ENCODE results near the gene PLCB4. TPM values are rescaled to one million over a fixed set of nuclear protein-coding genes. Genes with fewer than 3 reads are reported as not detected.
"Not testable (repeated sequence)": the region's sequence is repeated elsewhere in the genome, so short reads cannot be mapped to it uniquely, and the experiment has no call there.

PLCB4 gene
- total RNA-seq, 1 experiment from 2014 or later: 12.9 TPM

DNA sequence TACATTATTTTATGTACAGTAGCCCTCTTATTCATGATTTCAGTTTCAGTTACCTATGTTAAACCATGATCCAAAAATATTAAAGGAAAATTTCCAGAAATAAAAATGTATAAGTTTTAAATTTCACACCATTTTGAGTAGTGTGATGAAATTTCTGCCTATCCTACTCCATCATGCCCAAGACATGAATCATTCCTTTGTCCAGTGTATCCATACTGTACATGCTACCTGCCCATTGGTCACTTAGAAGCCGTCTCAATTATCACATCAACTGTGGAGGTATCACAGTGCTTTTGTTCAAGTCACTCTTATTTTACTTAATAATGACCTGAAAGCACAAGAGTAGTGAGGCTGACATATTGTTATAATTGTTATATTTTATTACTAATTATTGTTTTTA lies 32.3 kb upstream of the PLCB4 start:
- DNase-seq: no peak

DNA sequence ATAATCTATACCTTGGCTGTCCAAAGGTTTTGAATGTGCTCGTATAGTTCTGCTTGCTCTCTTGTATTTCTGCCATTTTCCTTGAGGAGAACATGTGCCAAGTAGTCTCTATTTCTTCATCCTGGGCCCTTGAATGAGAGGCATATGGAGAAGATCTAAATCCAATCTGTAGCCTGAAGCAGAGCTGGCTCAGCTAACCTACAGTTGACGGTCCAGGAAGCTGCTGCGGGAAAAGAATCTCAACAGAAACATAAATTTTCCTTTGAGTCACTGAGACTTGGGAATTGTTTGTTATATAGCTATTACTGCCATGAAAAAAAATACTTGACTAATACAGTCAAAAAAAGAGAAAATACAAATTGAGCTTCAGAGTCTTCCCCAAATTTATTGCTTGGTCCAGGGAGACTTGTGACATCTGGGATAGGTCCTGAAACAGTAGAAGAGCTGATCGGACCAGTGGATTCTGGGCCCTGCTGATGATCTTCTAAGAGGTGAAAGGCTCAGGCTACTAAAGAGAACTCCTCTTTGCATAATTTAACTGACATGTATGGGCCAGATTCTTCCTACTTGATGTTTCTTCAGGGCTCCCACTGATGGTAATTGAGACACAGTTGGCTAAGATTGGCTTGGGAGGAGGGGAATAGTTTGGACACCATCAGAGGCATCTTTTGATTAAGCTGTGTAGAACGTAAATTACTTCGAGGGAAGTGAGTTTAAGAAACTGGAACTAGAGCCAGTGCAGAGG lies 29.9 kb upstream of the PLCB4 start:
- CTCF ChIA-PET: no interaction called here
- no peak overlapping the region for H3K4me3 Mint-ChIP-seq (ENCODE audit: low read depth, unreplicated experiment)
- no peaks in the 10 kb centered on the region for H3K27me3 Mint-ChIP-seq (ENCODE audit: unreplicated experiment)
- TF ChIP-seq, protein P1, sequence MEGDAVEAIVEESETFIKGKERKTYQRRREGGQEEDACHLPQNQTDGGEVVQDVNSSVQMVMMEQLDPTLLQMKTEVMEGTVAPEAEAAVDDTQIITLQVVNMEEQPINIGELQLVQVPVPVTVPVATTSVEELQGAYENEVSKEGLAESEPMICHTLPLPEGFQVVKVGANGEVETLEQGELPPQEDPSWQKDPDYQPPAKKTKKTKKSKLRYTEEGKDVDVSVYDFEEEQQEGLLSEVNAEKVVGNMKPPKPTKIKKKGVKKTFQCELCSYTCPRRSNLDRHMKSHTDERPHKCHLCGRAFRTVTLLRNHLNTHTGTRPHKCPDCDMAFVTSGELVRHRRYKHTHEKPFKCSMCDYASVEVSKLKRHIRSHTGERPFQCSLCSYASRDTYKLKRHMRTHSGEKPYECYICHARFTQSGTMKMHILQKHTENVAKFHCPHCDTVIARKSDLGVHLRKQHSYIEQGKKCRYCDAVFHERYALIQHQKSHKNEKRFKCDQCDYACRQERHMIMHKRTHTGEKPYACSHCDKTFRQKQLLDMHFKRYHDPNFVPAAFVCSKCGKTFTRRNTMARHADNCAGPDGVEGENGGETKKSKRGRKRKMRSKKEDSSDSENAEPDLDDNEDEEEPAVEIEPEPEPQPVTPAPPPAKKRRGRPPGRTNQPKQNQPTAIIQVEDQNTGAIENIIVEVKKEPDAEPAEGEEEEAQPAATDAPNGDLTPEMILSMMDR (IDR thresholded peaks at IDR 0.05; ENCODE audit: unreplicated experiment): no peak
- H3K9me3 Mint-ChIP-seq (ENCODE audit: low read depth, unreplicated experiment): peaks cover 2% of the 10 kb centered on the region
- DNase-seq: no peak
- H3K36me3 Mint-ChIP-seq (ENCODE audit: insufficient read depth, unreplicated experiment): no peaks in the 10 kb centered on the region
- BruUV-seq (replicated peaks): no TSS peak
- no peak overlapping the region for H3K27ac Mint-ChIP-seq (ENCODE audit: unreplicated experiment)
- no peaks in the 10 kb centered on the region for H3K4me1 Mint-ChIP-seq (ENCODE audit: low read depth, unreplicated experiment)
- intact Hi-C loops (cut with micrococcal nuclease; ENCODE audit: unreplicated experiment): no loop called here

More for the DNA sequence above, 32.3 kb upstream of the PLCB4 start:
- TF ChIP-seq, protein P1 (IDR thresholded peaks at IDR 0.05; ENCODE audit: unreplicated experiment): no peak
- BruUV-seq (replicated peaks): no TSS peak
- H3K4me1 Mint-ChIP-seq (ENCODE audit: low read depth, unreplicated experiment): no peaks in the 10 kb centered on the region
- H3K4me3 Mint-ChIP-seq (ENCODE audit: low read depth, unreplicated experiment): no peak overlapping the region
- H3K27me3 Mint-ChIP-seq (ENCODE audit: unreplicated experiment): no peaks in the 10 kb centered on the region
- CTCF ChIA-PET: no interaction called here
- intact Hi-C loops (cut with micrococcal nuclease; ENCODE audit: unreplicated experiment): no loop called here
- peaks cover 2% of the 10 kb centered on the region for H3K9me3 Mint-ChIP-seq (ENCODE audit: low read depth, unreplicated experiment)
- H3K27ac Mint-ChIP-seq (ENCODE audit: unreplicated experiment): no peak overlapping the region
- H3K36me3 Mint-ChIP-seq (ENCODE audit: insufficient read depth, unreplicated experiment): no peaks in the 10 kb centered on the region

GRCh38 chr20:9040863-9041524 lies 27.9 kb upstream of the PLCB4 start:
- H3K27ac Mint-ChIP-seq (ENCODE audit: unreplicated experiment): no peak overlapping the region
- CTCF ChIA-PET: no interaction called here
- TF ChIP-seq, protein P1 (IDR thresholded peaks at IDR 0.05; ENCODE audit: unreplicated experiment): no peak
- no peaks in the 10 kb centered on the region for H3K27me3 Mint-ChIP-seq (ENCODE audit: unreplicated experiment)
- H3K4me3 Mint-ChIP-seq (ENCODE audit: low read depth, unreplicated experiment): no peak overlapping the region
- H3K4me1 Mint-ChIP-seq (ENCODE audit: low read depth, unreplicated experiment): no peaks in the 10 kb centered on the region
- no TSS peak for BruUV-seq (replicated peaks)
- peaks cover 2% of the 10 kb centered on the region for H3K9me3 Mint-ChIP-seq (ENCODE audit: low read depth, unreplicated experiment)
- intact Hi-C loops (cut with micrococcal nuclease; ENCODE audit: unreplicated experiment): no loop called here
- no peak for DNase-seq
- no peaks in the 10 kb centered on the region for H3K36me3 Mint-ChIP-seq (ENCODE audit: insufficient read depth, unreplicated experiment)

GRCh38 chr20:9043364-9043763 lies 25.5 kb upstream of the PLCB4 start:
- TF ChIP-seq, protein P1 (IDR thresholded peaks at IDR 0.05; ENCODE audit: unreplicated experiment): no peak
- Mint-ChIP-seq H3K27ac (ENCODE audit: unreplicated experiment) (no peak overlapping the region), H3K36me3 (ENCODE audit: insufficient read depth, unreplicated experiment) (no peaks in the 10 kb centered on the region), H3K4me1 (ENCODE audit: low read depth, unreplicated experiment) (no peaks in the 10 kb centered on the region), H3K9me3 (ENCODE audit: low read depth, unreplicated experiment) (peaks cover 2% of the 10 kb centered on the region), H3K27me3 (ENCODE audit: unreplicated experiment) (no peaks in the 10 kb centered on the region), H3K4me3 (ENCODE audit: low read depth, unreplicated experiment) (no peak overlapping the region)
- CTCF ChIA-PET: no interaction called here
- DNase-seq: no peak
- BruUV-seq (replicated peaks): no TSS peak
- intact Hi-C loops (cut with micrococcal nuclease; ENCODE audit: unreplicated experiment): no loop called here

DNA sequence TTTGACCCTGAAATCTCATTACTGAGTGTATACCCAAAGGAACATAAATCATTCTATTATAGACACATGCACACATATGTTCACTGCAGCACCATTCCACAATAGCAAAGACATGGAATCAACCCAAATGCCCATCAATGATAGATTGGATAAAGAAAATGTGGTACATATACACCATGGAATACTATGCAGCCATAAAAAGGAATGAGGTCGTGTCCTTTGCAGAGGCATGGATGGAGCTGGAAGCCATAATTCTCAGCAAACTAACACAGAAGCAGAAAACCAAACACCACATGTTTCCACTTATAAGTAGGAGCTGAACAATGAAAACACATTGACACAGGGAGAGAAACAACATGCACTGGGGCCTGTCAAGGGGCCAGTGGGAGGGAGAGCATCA lies 21.0 kb upstream of the PLCB4 start:
- H3K9me3 Mint-ChIP-seq (ENCODE audit: low read depth, unreplicated experiment); BruUV-seq (replicated peaks); H3K36me3 Mint-ChIP-seq (ENCODE audit: insufficient read depth, unreplicated experiment); H3K4me3 Mint-ChIP-seq (ENCODE audit: low read depth, unreplicated experiment); CTCF ChIA-PET; H3K27me3 Mint-ChIP-seq (ENCODE audit: unreplicated experiment); intact Hi-C loops (cut with micrococcal nuclease; ENCODE audit: unreplicated experiment); H3K4me1 Mint-ChIP-seq (ENCODE audit: low read depth, unreplicated experiment); DNase-seq; H3K27ac Mint-ChIP-seq (ENCODE audit: unreplicated experiment): not testable (repeated sequence)
